ENCODE data around the gene PCGF6.

DNA sequence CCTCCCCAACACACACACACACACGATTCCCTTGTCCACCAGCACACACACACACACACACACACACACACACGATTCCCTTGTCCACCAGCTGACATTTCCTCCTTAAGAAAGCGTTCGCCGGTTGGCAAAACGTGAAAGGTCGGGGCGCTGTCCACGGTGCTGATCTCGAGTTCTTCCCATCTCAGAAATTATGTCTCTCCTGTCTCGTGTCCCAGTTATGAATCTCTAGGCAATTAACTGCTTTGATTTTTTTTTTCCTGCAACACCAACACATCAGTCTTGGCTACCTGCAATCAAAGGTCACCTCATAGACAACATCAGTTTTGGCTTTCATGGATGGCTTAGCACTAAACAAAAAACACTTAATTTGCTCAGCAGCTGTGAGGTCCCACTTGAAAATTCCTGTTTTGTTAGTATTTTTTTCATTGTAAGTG, 72.1 kb downstream of the PCGF6 start:
- TF ChIP-seq EP300 (IDR thresholded peaks at IDR 0.05; ENCODE audit: borderline replicate concordance) (no peak), CEBPB (IDR thresholded peaks at IDR 0.05) (no peak), EGR1 (IDR thresholded peaks at IDR 0.05) (no peak), RAD21 (IDR thresholded peaks at IDR 0.05; ENCODE audit: low read depth) (no peak), TAF1 (IDR thresholded peaks at IDR 0.05; ENCODE audit: low read depth) (no peak), CREB1 (IDR thresholded peaks at IDR 0.05; ENCODE audit: low read depth) (no peak), TEAD4 (IDR thresholded peaks at IDR 0.05) (no peak)
- TF ChIP-seq, protein P1, sequence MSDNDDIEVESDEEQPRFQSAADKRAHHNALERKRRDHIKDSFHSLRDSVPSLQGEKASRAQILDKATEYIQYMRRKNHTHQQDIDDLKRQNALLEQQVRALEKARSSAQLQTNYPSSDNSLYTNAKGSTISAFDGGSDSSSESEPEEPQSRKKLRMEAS (IDR thresholded peaks at IDR 0.05) = 0 out of 2 replicates have a peak, but pooled peaks have one; percentile 54

Data from Ishikawa (cell line).